Measurements from ENCODE around the gene ZNF23. TPM values are rescaled to one million over a fixed set of nuclear protein-coding genes. Genes with fewer than 3 reads are reported as not detected.

ZNF23 gene
- total and polyA plus RNA-seq, 3 donors from 2014 or later: 10.9 to 16.3 (median 14.5) TPM

DNA sequence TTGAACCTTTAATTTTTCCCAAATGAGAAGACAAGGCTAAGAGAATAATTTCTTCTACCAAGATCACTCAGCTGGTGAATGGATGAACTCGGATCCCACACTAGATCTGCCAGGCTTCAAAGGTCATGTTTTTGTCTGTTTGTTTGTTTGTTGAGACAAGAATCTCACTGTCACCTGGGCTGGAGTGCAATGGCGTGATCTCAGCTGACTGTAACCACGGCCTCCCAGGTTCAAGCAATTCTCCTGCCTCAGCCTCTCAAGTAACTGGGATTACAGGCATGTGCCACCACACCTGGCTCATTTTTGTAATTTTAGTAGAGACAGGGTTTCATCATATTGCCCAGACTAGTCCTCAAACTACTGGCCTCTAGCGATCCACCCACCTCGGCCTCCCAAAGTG lies 20.5 kb upstream of the ZNF23 start:
- no peaks in the 10 kb centered on the region for H3K36me3 ChIP-seq (ENCODE audit: low read depth, missing control alignments)
- H3K27me3 ChIP-seq: no peaks in the 10 kb centered on the region
- H3K4me1 ChIP-seq: no peaks in the 10 kb centered on the region
- TF ChIP-seq CTCF (IDR thresholded peaks at IDR 0.05): no peak
- no peak for TF ChIP-seq POLR2A (IDR thresholded peaks at IDR 0.05)
- intact Hi-C loops (cut with DNase I; ENCODE audit: low total_unique reads): no loop called here
- 87 to 88% methylated on average over 5 of the region's 5 CpGs for WGBS, 2 donors
- H3K9me3 ChIP-seq: no peaks in the 10 kb centered on the region
- DNase-seq: no peak
- H3K4me3 ChIP-seq: no peak overlapping the region
- no peak overlapping the region for H3K27ac ChIP-seq

- TF ChIP-seq CTCF (IDR thresholded peaks at IDR 0.05): no peak
- no peaks in the 10 kb centered on the region for H3K27me3 ChIP-seq
- H3K4me1 ChIP-seq: no peaks in the 10 kb centered on the region
- H3K4me3 ChIP-seq: no peak overlapping the region
- intact Hi-C loops (cut with DNase I; ENCODE audit: low total_unique reads): no loop called here
- 92 to 95% methylated on average over 2 of the region's 2 CpGs for WGBS, 2 donors
- H3K36me3 ChIP-seq (ENCODE audit: low read depth, missing control alignments): no peaks in the 10 kb centered on the region
- no peak for DNase-seq
- H3K27ac ChIP-seq: no peak overlapping the region
- no peaks in the 10 kb centered on the region for H3K9me3 ChIP-seq
Observed at GRCh38 chr16:71480956-71481355, 18.9 kb upstream of the ZNF23 start.

- no peak overlapping the region for H3K4me3 ChIP-seq
- no peaks in the 10 kb centered on the region for H3K27me3 ChIP-seq
- TF ChIP-seq CTCF (IDR thresholded peaks at IDR 0.05) (peak in 1 of 3 experiments; percentile 20), POLR2A (IDR thresholded peaks at IDR 0.05) (no peak)
- H3K4me1 ChIP-seq: no peaks in the 10 kb centered on the region
- no peak overlapping the region for H3K27ac ChIP-seq
- H3K36me3 ChIP-seq (ENCODE audit: low read depth, missing control alignments): no peaks in the 10 kb centered on the region
- peak; percentile 45 for DNase-seq
- H3K9me3 ChIP-seq: no peaks in the 10 kb centered on the region
- intact Hi-C loops (cut with DNase I; ENCODE audit: low total_unique reads): no loop called here
- whole genome bisulfite sequencing, 2 donors: 31 to 49% methylated on average over 3 of the region's 3 CpGs
Observed at GRCh38 chr16:71479420-71479819, 17.4 kb upstream of the ZNF23 start.

DNA sequence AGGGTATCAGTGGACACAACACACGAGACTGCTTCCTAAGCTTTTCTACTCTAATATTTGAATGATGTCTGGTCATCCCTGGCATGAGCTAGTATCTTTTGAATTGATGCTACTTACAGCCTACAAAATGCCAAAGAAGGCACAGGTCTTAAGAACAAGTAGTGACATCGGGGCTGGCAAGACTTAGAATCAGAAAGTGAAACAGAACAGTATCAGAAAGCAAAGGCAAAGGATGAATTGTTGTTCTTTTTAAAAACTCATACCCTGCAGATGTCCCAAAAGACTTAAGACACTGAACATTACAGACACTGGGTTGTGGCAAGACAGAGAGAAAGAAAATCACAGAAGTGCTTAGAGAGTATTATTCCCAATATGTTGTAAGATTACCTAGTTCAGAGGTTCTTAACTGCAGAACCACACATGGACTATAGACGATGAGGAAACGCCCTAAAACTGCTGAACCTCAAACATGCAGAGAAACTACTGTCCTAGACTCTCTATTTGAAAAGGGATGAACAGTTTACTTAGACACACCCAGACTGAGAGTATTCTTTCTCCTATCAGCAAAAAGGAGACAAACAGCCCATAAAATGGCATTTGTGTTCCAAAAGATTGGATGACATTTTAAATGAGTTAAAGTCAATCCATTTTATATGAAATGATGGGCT lies 14.5 kb upstream of the ZNF23 start:
- intact Hi-C loops (cut with DNase I; ENCODE audit: low total_unique reads): no loop called here
- no peaks in the 10 kb centered on the region for H3K4me1 ChIP-seq
- TF ChIP-seq POLR2A (IDR thresholded peaks at IDR 0.05): no peak
- 95% methylated on average over 4 of the region's 4 CpGs for WGBS, 2 donors
- H3K27ac ChIP-seq: no peak overlapping the region
- no peaks in the 10 kb centered on the region for H3K27me3 ChIP-seq
- no peak for DNase-seq
- H3K9me3 ChIP-seq: no peaks in the 10 kb centered on the region
- H3K36me3 ChIP-seq (ENCODE audit: low read depth, missing control alignments): no peaks in the 10 kb centered on the region
- no peak overlapping the region for H3K4me3 ChIP-seq

- Histone ChIP-seq H3K9me3 (no peaks in the 10 kb centered on the region), H3K4me3 (no peak overlapping the region), H3K27ac (no peak overlapping the region), H3K36me3 (ENCODE audit: low read depth, missing control alignments) (no peaks in the 10 kb centered on the region), H3K27me3 (no peaks in the 10 kb centered on the region), H3K4me1 (no peaks in the 10 kb centered on the region)
- WGBS, 2 donors: 92 to 93% methylated on average over 3 of the region's 3 CpGs
- TF ChIP-seq CTCF (IDR thresholded peaks at IDR 0.05) (no peak), POLR2A (IDR thresholded peaks at IDR 0.05) (no peak)
- intact Hi-C loops (cut with DNase I; ENCODE audit: low total_unique reads): no loop called here
- DNase-seq: no peak
Observed at GRCh38 chr16:71474864-71475263, 12.8 kb upstream of the ZNF23 start.

All from testis (tissue), 3 donors.